Osteocyte (in vitro differentiated cells): Measurements from ENCODE around the gene CFAP46. TPM values are rescaled to one million over a fixed set of nuclear protein-coding genes. Genes with fewer than 3 reads are reported as not detected.

Experiments
- DNase-seq: peaks from one replicate; pipeline ENCODE4 v3.0.0; 2021; ENCODE audit warnings: mixed read lengths; ENCODE audit not compliant: unreplicated experiment; ENCODE audit errors: extremely low spot score
- H3K27ac Mint-ChIP-seq: one replicate; pipeline ENCODE4 v1.8.0; 2021; ENCODE audit warnings: mild to moderate bottlenecking, mixed read lengths; ENCODE audit not compliant: unreplicated experiment
- H3K27me3 Mint-ChIP-seq: one replicate; pipeline ENCODE4 v1.8.0; 2021; ENCODE audit warnings: mixed read lengths; ENCODE audit not compliant: unreplicated experiment
- H3K36me3 Mint-ChIP-seq: one replicate; pipeline ENCODE4 v1.8.0; 2021; ENCODE audit warnings: mixed read lengths; ENCODE audit not compliant: unreplicated experiment
- H3K4me1 Mint-ChIP-seq: one replicate; pipeline ENCODE4 v1.8.0; 2021; ENCODE audit warnings: mixed read lengths; ENCODE audit not compliant: unreplicated experiment
- H3K4me3 Mint-ChIP-seq: one replicate; pipeline ENCODE4 v1.8.0; 2021; ENCODE audit warnings: mild to moderate bottlenecking, moderate library complexity, mixed read lengths; ENCODE audit not compliant: unreplicated experiment
- H3K9me3 Mint-ChIP-seq: one replicate; pipeline ENCODE4 v1.8.0; 2021; ENCODE audit warnings: mixed read lengths; ENCODE audit not compliant: unreplicated experiment
- total RNA-seq: library from RNA; stranded (reverse); gene quantifications from 2 replicates; pipeline ENCODE4 v1.2.1, GENCODE V29; 2021
- TF ChIP-seq, protein P1 (sequence below): fragments of 200-600 bp; sonication (generic); IDR thresholded peaks from 2 replicates; pipeline ENCODE4 v1.5.0; 2021; ENCODE audit warnings: antibody characterized with exemption, mild to moderate bottlenecking, moderate library complexity

The CFAP46 gene
- total RNA-seq, 1 donor from 2014 or later: 0.56 TPM

DNA sequence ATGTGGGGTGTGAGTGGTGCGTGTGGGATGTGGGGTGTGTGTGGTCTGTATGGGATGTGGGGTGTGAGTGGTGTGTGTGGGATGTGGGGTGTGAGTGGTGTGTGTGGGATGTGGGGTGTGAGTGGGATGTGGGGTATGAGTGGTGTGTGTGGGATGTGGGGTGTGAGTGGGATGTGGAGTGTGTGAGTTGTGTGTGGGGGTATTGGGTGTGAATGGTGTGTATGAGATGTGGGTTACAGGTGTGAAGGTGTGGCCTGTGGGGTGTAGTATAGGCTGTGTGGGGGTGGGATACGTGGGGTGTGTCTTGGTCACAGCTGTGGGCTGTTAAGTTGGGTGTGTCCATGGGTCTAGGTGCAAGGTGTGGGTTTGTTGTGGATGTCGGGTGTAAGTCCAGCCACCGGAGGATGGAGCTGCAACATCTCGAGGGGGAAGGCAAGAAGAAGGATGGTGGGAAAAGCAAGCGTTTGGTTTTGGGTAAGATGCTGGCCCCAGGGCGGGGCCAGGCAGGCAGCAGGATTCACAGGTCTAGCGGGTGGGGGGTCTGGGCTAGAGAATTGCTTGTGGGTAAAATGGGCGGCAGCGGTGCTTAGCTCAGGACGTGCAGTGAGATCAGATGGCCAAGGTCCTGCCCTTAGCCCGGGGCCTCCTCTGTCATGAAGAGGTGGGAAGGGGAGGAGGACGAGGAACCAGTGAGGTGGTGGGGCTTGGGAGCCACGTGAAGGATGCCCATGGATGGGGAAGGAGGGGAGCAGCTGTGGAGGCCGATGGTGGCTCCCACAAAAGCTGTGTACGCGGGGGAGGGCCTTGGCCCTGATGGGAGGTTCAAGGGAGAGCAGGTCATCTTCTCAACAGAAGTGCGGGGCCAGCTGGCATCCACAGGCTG, 60.1 kb downstream of the CFAP46 start:
- Mint-ChIP-seq H3K36me3 (no peaks in the 10 kb centered on the region), H3K4me3 (no peak overlapping the region), H3K27me3 (peaks cover 16% of the 10 kb centered on the region), H3K9me3 (no peaks in the 10 kb centered on the region), H3K4me1 (peaks cover 9% of the 10 kb centered on the region), H3K27ac (no peak overlapping the region)
- TF ChIP-seq, protein P1, sequence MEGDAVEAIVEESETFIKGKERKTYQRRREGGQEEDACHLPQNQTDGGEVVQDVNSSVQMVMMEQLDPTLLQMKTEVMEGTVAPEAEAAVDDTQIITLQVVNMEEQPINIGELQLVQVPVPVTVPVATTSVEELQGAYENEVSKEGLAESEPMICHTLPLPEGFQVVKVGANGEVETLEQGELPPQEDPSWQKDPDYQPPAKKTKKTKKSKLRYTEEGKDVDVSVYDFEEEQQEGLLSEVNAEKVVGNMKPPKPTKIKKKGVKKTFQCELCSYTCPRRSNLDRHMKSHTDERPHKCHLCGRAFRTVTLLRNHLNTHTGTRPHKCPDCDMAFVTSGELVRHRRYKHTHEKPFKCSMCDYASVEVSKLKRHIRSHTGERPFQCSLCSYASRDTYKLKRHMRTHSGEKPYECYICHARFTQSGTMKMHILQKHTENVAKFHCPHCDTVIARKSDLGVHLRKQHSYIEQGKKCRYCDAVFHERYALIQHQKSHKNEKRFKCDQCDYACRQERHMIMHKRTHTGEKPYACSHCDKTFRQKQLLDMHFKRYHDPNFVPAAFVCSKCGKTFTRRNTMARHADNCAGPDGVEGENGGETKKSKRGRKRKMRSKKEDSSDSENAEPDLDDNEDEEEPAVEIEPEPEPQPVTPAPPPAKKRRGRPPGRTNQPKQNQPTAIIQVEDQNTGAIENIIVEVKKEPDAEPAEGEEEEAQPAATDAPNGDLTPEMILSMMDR: no peak
- no peak for DNase-seq

DNA sequence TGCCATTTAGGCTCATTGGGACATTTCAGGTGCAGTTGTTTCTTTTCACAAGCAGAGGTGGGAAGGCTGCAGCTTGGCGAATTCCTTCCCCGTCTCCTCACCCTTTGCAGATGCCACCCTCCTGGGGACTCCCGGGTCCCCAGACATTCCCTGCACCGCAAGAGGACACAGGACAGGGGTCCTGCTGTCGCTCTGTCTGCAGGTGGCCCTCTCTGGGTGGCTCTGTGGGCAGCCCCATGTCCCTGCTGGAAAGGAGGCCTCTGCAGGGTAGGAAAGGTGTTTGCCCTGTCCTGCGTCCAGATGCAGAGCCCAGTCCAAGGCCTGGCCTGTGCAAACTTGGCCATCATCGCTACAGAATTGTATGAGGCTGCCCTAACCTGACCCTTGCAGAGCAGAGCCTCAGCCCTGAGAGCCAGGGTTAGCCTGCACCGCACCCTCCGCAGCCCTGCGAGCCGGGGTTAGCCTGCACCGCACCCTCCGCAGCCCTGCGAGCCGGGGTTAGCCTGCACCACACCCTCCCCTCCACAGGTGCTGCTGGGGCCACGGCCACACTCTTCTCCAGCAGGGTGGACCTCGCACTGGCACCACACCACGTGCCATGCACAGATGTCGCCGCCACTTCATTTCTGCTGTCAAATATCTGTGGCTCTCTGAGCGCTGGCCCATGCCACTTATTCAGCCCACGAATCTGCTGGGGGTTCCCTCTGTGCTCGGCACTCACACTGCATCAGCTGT, 61.0 kb downstream of the CFAP46 start:
- DNase-seq: no peak
- Mint-ChIP-seq H3K27ac (no peak overlapping the region), H3K9me3 (no peaks in the 10 kb centered on the region), H3K4me1 (peaks cover 9% of the 10 kb centered on the region), H3K4me3 (no peak overlapping the region), H3K36me3 (no peaks in the 10 kb centered on the region), H3K27me3 (peaks cover 21% of the 10 kb centered on the region)
- TF ChIP-seq, protein P1: no peak

DNA sequence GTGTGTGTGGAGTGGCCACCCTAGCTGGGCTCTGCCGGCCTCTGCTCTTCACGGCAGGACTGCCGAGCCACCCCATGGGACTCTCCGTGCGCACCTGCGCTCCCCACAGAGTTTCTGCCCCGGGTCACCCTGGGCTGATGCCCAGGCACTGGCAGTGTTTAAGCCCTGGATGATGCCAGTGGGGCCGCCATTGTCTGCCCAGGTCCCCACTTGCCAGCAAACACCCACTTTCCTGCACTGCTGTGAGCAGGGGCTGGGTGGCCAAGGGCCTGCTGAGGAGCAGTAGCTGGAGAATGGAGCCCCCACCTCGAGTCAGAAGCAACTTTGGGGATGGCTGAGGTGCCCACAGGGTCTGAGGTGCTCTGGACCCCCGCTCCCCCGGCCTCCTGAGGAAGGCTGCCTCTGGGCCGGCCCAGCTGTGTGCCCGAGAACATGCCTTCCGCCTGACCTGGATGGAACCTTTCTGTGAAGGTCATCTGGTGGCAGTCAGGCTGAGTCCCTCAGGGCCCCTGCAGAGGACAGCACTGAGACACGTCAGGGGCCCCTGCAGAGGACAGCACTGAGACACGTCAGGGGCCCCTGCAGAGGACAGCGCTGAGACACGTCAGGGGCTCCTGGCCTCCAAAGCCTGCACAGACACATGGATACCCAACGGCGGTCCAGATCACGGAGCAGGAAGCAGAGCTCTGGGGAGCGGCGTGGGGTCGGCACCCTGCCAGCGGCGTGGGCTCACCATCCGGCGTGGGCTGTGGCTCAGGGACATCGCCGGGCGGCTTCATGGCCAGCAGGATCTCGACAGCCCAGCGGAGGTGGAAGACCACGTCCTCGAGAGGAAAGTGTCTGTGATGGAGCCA, 62.0 kb downstream of the CFAP46 start:
- H3K27ac Mint-ChIP-seq: no peak overlapping the region
- H3K27me3 Mint-ChIP-seq: peaks cover 30% of the 10 kb centered on the region
- H3K36me3 Mint-ChIP-seq: no peaks in the 10 kb centered on the region
- peaks cover 9% of the 10 kb centered on the region for H3K4me1 Mint-ChIP-seq
- no peak overlapping the region for H3K4me3 Mint-ChIP-seq
- DNase-seq: no peak
- TF ChIP-seq, protein P1: no peak
- H3K9me3 Mint-ChIP-seq: no peaks in the 10 kb centered on the region

DNA sequence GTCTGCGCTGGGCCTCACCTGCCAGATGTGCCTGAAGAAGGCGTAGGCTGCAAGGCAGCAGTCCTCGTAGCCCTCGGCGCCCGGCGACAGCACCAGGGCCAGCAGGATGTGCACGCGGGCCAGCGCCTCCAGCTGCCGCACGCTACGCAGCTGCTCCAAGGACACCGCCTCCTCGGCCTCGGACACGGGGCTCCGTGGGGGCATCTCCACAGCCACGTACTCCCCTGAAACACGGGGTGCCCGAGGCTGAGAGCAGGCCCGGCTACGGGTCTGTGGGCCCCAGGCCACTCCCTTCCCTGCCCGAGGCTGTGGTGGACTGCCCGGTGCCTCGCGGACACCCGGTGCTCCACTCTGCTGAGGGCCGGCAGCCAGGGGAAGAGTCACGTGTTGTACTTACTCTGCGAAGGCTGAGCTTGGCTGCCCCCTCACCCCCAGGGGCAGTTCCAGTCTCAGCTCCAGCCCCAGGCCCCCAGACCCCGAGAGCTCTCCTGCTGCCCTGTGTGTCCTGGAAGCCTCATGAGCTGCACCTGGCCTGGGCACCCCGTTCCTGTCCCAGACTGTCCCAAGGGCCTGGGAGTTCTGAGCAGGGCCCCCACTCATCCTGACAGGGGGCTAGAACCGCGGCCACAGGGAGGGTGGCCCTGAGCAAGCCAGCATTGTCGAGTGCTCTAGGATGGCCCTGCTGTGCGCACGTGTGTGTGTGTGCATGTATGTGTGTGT, 62.8 kb downstream of the CFAP46 start:
- DNase-seq: peak; percentile 83
- peaks cover 9% of the 10 kb centered on the region for H3K4me1 Mint-ChIP-seq
- H3K27me3 Mint-ChIP-seq: peaks cover 38% of the 10 kb centered on the region
- no peak overlapping the region for H3K27ac Mint-ChIP-seq
- H3K9me3 Mint-ChIP-seq: no peaks in the 10 kb centered on the region
- no peaks in the 10 kb centered on the region for H3K36me3 Mint-ChIP-seq
- no peak overlapping the region for H3K4me3 Mint-ChIP-seq
- TF ChIP-seq, protein P1: no peak
